Peyer's patch (tissue), 4 donors: Measurements from ENCODE around the gene RMND5B. TPM values are rescaled to one million over a fixed set of nuclear protein-coding genes. Genes with fewer than 3 reads are reported as not detected.

Experiments
- DNase-seq, 3 donors: peaks; one replicate each; pipeline ENCODE4 v3.0.0-alpha.2; 2017 to 2019
- H3K27ac ChIP-seq, 4 donors: fragments of 200-600 bp; sonication (generic); one replicate each; pipeline ENCODE4 v1.5.1; 2016 to 2019
- H3K27me3 ChIP-seq, 2 donors: fragments of 200-600 bp; sonication (generic); one replicate each; pipeline ENCODE4 v1.5.1; 2019
- H3K36me3 ChIP-seq, 3 donors: fragments of 200-600 bp; sonication (generic); one replicate each; pipeline ENCODE4 v1.5.1; 2016 to 2019
- H3K4me1 ChIP-seq, 4 donors: fragments of 200-600 bp; sonication (generic); one replicate each; pipeline ENCODE4 v1.5.1; 2016 to 2019
- H3K4me3 ChIP-seq, 4 donors: fragments of 200-600 bp; sonication (generic); 1 replicate in 3 of 4; 2 replicates in 1 of 4; pipeline ENCODE4 v1.5.1; 2016 to 2019; ENCODE audit warnings: mild to moderate bottlenecking in 1 of 4
- H3K9me3 ChIP-seq, 4 donors: fragments of 200-600 bp; sonication (generic); one replicate each; pipeline ENCODE4 v1.5.1; 2016 to 2019; ENCODE audit warnings: mild to moderate bottlenecking in 1 of 4
- CTCF ChIP-seq, 6 experiments: fragments of 450-650 bp in 4 of 6; fragments of 200-600 bp in 2 of 6; sonication (generic) in 1 of 6; IDR thresholded peaks; one replicate each; pipeline ENCODE4 v1.5.1; 2017 to 2019; ENCODE audit warnings: antibody characterized with exemption in 6 of 6, mild to moderate bottlenecking in 3 of 6, moderate library complexity in 1 of 6
- POLR2A ChIP-seq, 2 donors: fragments of 450-650 bp; IDR thresholded peaks; one replicate each; pipeline ENCODE4 v1.5.1; 2017; ENCODE audit warnings: antibody characterized with exemption in 2 of 2, mild to moderate bottlenecking in 2 of 2, moderate library complexity in 2 of 2
- total RNA-seq, 4 donors: library from RNA; depleted of rRNA; stranded (reverse); fragments of >200 nt; gene quantifications; one replicate each; pipeline ENCODE4 v1.1.0, GENCODE V29; 2016

Gene RMND5B
- total RNA-seq, 4 donors from 2014 or later, result 35.9 to 59.4 (median 51.7) TPM

- peak; percentile 61 to 67 (median 63) for DNase-seq
- Histone ChIP-seq H3K4me1 (peaks cover 0 to 37% (median 26%) of the 10 kb centered on the region in 4 donors), H3K36me3 (no peaks in the 10 kb centered on the region), H3K27me3 (peaks cover 0 to 13% of the 10 kb centered on the region in 2 donors), H3K9me3 (no peaks in the 10 kb centered on the region), H3K27ac (peak overlapping the region in 1 of 4 donors; percentile 82), H3K4me3 (peak overlapping the region; percentile 40 to 63 (median 54))
- no peak for TF ChIP-seq POLR2A (IDR thresholded peaks at IDR 0.05)
- no peak for TF ChIP-seq CTCF (IDR thresholded peaks at IDR 0.05)
These were observed 16.3 kb upstream of the RMND5B start for GRCh38 chr5:178114325-178115135.

- Histone ChIP-seq H3K4me3 (peak overlapping the region in 2 of 4 donors; percentile 54 to 63), H3K4me1 (peaks cover 0 to 44% (median 26%) of the 10 kb centered on the region in 4 donors), H3K36me3 (no peaks in the 10 kb centered on the region), H3K27me3 (peaks cover 0 to 13% of the 10 kb centered on the region in 2 donors), H3K27ac (peak overlapping the region in 1 of 4 donors; percentile 82), H3K9me3 (no peaks in the 10 kb centered on the region)
- no peak for TF ChIP-seq CTCF (IDR thresholded peaks at IDR 0.05)
- TF ChIP-seq POLR2A (IDR thresholded peaks at IDR 0.05), result no peak
- peak in 1 of 3 donors; percentile 39 for DNase-seq
These were observed 15.5 kb upstream of the RMND5B start for GRCh38 chr5:178115136-178115813.

- TF ChIP-seq POLR2A (IDR thresholded peaks at IDR 0.05) (no peak), CTCF (IDR thresholded peaks at IDR 0.05) (no peak)
- H3K4me1 ChIP-seq, result peaks cover 0 to 49% (median 26%) of the 10 kb centered on the region in 4 donors
- peaks cover 0 to 13% of the 10 kb centered on the region in 2 donors for H3K27me3 ChIP-seq
- no peaks in the 10 kb centered on the region for H3K9me3 ChIP-seq
- peak overlapping the region in 1 of 4 donors; percentile 20 for H3K4me3 ChIP-seq
- no peak for DNase-seq
- no peaks in the 10 kb centered on the region for H3K36me3 ChIP-seq
- peak overlapping the region in 1 of 4 donors; percentile 82 for H3K27ac ChIP-seq
These were observed 15.0 kb upstream of the RMND5B start for GRCh38 chr5:178115814-178116142.

GRCh38 chr5:178116143-178116885, 14.5 kb upstream of the RMND5B start:
- Histone ChIP-seq H3K27ac (peak overlapping the region in 1 of 4 donors; percentile 82), H3K9me3 (no peaks in the 10 kb centered on the region), H3K36me3 (no peaks in the 10 kb centered on the region), H3K4me3 (peak overlapping the region in 1 of 4 donors; percentile 20), H3K4me1 (peaks cover 0 to 55% (median 28%) of the 10 kb centered on the region in 4 donors), H3K27me3 (peaks cover 0 to 13% of the 10 kb centered on the region in 2 donors)
- DNase-seq, result peak in 2 of 3 donors; percentile 84 to 89
- TF ChIP-seq POLR2A (IDR thresholded peaks at IDR 0.05), result no peak
- no peak for TF ChIP-seq CTCF (IDR thresholded peaks at IDR 0.05)

GRCh38 chr5:178117923-178118701, 12.7 kb upstream of the RMND5B start:
- no peak overlapping the region for H3K4me3 ChIP-seq
- TF ChIP-seq CTCF (IDR thresholded peaks at IDR 0.05) (no peak), POLR2A (IDR thresholded peaks at IDR 0.05) (no peak)
- H3K9me3 ChIP-seq, result no peaks in the 10 kb centered on the region
- no peaks in the 10 kb centered on the region for H3K36me3 ChIP-seq
- H3K27me3 ChIP-seq, result peaks cover 0 to 13% of the 10 kb centered on the region in 2 donors
- H3K27ac ChIP-seq, result peak overlapping the region in 1 of 4 donors; percentile 82
- DNase-seq, result peak in 2 of 3 donors; percentile 70 to 73
- H3K4me1 ChIP-seq, result peaks cover 0 to 63% (median 36%) of the 10 kb centered on the region in 4 donors
